Activated B cell treated with CpG ODN at 0.5 μM for 24 hours (primary cell): ENCODE results near the gene FGGY. TPM values are rescaled to one million over a fixed set of nuclear protein-coding genes. Genes with fewer than 3 reads are reported as not detected.

Experiments used
- ATAC-seq: fragments of 200-7000 bp; cut with Tn5 transposase; one replicate; pipeline ENCODE4 v1.10.0; 2021; ENCODE audit warnings: low read depth, mild to moderate bottlenecking, moderate library complexity
- CTCF ChIA-PET: fragments of 350-600 bp; sonication (Branson Sonifier 250); formaldehyde crosslinking; loops from one replicate; lab custom pipeline; 2021; ENCODE audit warnings: antibody characterized with exemption; lab: Charles Lee
- POLR2A ChIA-PET: fragments of 350-600 bp; sonication (Branson Sonifier 250); formaldehyde crosslinking; loops from one replicate; lab custom pipeline; 2021; ENCODE audit warnings: antibody characterized with exemption; lab: Charles Lee
- DNase-seq: peaks from one replicate; pipeline ENCODE4 v3.0.0; 2022
- H3K27ac Mint-ChIP-seq: one replicate; pipeline ENCODE4 v1.8.0; 2020; ENCODE audit warnings: mixed read lengths
- H3K27me3 Mint-ChIP-seq: one replicate; pipeline ENCODE4 v1.8.0; 2021; ENCODE audit warnings: mixed read lengths
- H3K36me3 Mint-ChIP-seq: one replicate; pipeline ENCODE4 v1.8.0; 2021; ENCODE audit warnings: low read depth, mixed read lengths
- H3K4me1 Mint-ChIP-seq: one replicate; pipeline ENCODE4 v1.8.0; 2021; ENCODE audit warnings: mixed read lengths
- H3K4me3 Mint-ChIP-seq: one replicate; pipeline ENCODE4 v1.8.0; 2020; ENCODE audit warnings: mild to moderate bottlenecking, mixed read lengths
- H3K9me3 Mint-ChIP-seq: one replicate; pipeline ENCODE4 v1.8.0; 2020; ENCODE audit warnings: mixed read lengths
- CTCF ChIP-seq: fragments of 200-600 bp; IDR thresholded peaks from one replicate; pipeline ENCODE4 v1.8.0; 2022; ENCODE audit warnings: antibody characterized with exemption, mild to moderate bottlenecking
- intact Hi-C: fragments of 100-400 bp; cut with micrococcal nuclease; formaldehyde crosslinking; loops from one replicate; pipeline ENCODE4 v1.15.1; 2024
- total RNA-seq: library from RNA; stranded (reverse); gene quantifications from 2 replicates; pipeline ENCODE4 v1.2.3, GENCODE V29; 2022

Gene FGGY
- total RNA-seq, 1 donor from 2014 or later: 24.0 TPM

- Mint-ChIP-seq H3K27ac (peak overlapping the region; percentile 78), H3K27me3 (no peaks in the 10 kb centered on the region)
Measured at GRCh38 chr1:59291561-59291960, 5.3 kb upstream of the FGGY start.

DNA sequence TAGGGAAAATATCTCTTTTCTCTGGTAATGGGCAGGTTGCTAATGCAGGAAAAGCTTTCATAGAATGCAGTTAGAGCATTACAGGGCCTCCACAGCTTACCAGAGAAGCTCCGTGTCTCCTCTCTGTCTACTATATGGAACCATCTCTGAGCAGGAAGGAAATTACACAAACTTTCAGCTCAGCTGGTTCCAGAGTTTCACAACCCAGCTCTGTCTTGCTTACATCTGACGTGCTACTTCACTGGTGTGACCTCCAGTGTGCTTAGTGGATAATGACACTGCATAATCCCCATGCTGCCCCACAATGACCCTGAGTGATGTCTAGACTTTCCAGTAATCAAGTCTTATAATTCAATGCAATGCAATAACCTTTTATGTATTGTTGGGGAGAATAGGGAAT, 4.3 kb upstream of the FGGY start:
- POLR2A ChIA-PET: interaction anchor here (0.6 to 1.9 kb wide), 12 partner anchors 20 to 512 kb away, joined by 3 to 22 read pairs (median 5); partner anchors contain the start of gene JUN
- DNase-seq: no peak
- CTCF ChIA-PET: interaction anchor here (0.6 to 2.2 kb wide), 13 partner anchors 15 to 551 kb away, joined by 3 to 11 read pairs (median 3); partner anchors contain the start of gene JUN
- peak; percentile 21 for ATAC-seq
- Mint-ChIP-seq H3K27me3 (no peaks in the 10 kb centered on the region), H3K4me3 (peak overlapping the region; percentile 12), H3K27ac (peak overlapping the region; percentile 78), H3K36me3 (no peaks in the 10 kb centered on the region), H3K4me1 (peaks cover 53% of the 10 kb centered on the region), H3K9me3 (no peaks in the 10 kb centered on the region)
- TF ChIP-seq CTCF: no peak
- intact Hi-C loops: loop anchor here (1.0 to 10.0 kb wide), 7 partner anchors 20 to 508 kb away; partner anchors contain the start of gene JUN

More at GRCh38 chr1:59291561-59291960, 5.3 kb upstream of the FGGY start:
- Mint-ChIP-seq H3K4me3 (no peak overlapping the region), H3K9me3 (no peaks in the 10 kb centered on the region), H3K4me1 (peaks cover 44% of the 10 kb centered on the region), H3K36me3 (no peaks in the 10 kb centered on the region)
- CTCF ChIA-PET: interaction anchor here (1.0 to 2.2 kb wide), 4 partner anchors 14 to 550 kb away, joined by 3 to 11 read pairs (median 4); no protein-coding TSS in a partner anchor
- DNase-seq (no peak), ATAC-seq (no peak)
- no peak for TF ChIP-seq CTCF
- intact Hi-C loops: loop anchor here (10.0 kb wide), 2 partner anchors 217 to 477 kb away; no protein-coding TSS in a partner anchor
- POLR2A ChIA-PET: interaction anchor here (1.0 to 1.9 kb wide), 6 partner anchors 19 to 508 kb away, joined by 3 to 22 read pairs (median 9); partner anchors contain the start of gene JUN

DNA sequence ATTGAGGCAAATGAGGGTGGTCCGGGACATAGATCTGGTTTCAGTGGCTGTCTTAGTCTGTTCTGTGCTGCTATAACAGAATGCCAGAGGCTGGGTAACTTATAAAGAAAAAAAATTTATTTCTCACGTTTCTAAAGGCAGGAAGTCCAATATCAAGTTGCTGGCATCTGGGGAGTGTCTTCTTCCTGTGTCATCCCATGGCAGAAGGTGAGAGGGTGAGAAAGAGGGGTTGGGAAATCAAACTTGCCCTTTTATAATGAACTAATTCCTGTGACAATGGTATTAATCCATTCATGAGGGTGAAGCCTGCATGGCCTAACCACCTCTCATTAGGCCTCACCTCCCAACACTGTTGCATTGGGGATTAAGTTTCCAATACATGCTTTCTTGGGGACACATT, 3.7 kb upstream of the FGGY start:
- H3K4me1 Mint-ChIP-seq: peaks cover 59% of the 10 kb centered on the region
- intact Hi-C loops: loop anchor here (2.0 to 10.0 kb wide), 3 partner anchors 66 to 478 kb away; no protein-coding TSS in a partner anchor
- POLR2A ChIA-PET: interaction anchor here (1.0 to 1.9 kb wide), 7 partner anchors 21 to 509 kb away, joined by 3 to 22 read pairs (median 10); partner anchors contain the start of gene JUN

GRCh38 chr1:59293849-59294248, 3.0 kb upstream of the FGGY start:
- Mint-ChIP-seq H3K9me3 (no peaks in the 10 kb centered on the region), H3K27me3 (no peaks in the 10 kb centered on the region), H3K27ac (no peak overlapping the region), H3K4me3 (no peak overlapping the region), H3K36me3 (no peaks in the 10 kb centered on the region), H3K4me1 (peaks cover 63% of the 10 kb centered on the region)
- DNase-seq: no peak
- intact Hi-C loops: loop anchor here (2.0 to 10.0 kb wide), 3 partner anchors 67 to 479 kb away; no protein-coding TSS in a partner anchor
- ChIA-PET CTCF (no interaction called here), POLR2A (no interaction called here)
- TF ChIP-seq CTCF: no peak
- no peak for ATAC-seq

More for the DNA sequence above, 3.7 kb upstream of the FGGY start:
- Mint-ChIP-seq H3K27me3 (no peaks in the 10 kb centered on the region), H3K4me3 (no peak overlapping the region), H3K36me3 (no peaks in the 10 kb centered on the region), H3K9me3 (no peaks in the 10 kb centered on the region), H3K27ac (peak overlapping the region; percentile 78)
- no peak for ATAC-seq
- TF ChIP-seq CTCF: no peak
- DNase-seq: no peak
- CTCF ChIA-PET: interaction anchor here (1.0 to 2.2 kb wide), 7 partner anchors 26 to 406 kb away, joined by 3 to 11 read pairs (median 3); no protein-coding TSS in a partner anchor

DNA sequence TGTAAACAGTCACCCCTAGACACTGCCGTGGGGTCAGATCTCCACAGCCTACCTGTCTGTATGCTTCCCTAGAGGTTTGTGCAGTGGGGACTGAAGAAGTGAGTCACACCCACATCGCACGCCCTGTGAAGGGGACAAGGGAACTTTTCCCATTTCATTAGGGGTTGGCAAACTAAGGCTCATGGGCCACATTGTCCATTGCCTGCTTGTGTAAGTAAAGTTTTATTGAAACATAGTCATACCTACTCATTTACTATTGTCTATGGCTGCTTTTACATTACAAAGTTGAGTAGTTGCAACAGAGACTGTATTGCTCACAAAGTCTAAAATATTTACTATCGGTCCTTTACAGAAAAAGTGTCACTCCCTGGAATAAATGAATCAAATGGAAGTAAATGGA, 2.5 kb upstream of the FGGY start:
- ChIA-PET POLR2A (no interaction called here), CTCF (no interaction called here)
- Mint-ChIP-seq H3K9me3 (no peaks in the 10 kb centered on the region), H3K4me3 (no peak overlapping the region), H3K27ac (no peak overlapping the region), H3K36me3 (no peaks in the 10 kb centered on the region), H3K27me3 (no peaks in the 10 kb centered on the region), H3K4me1 (peaks cover 63% of the 10 kb centered on the region)
- DNase-seq (no peak), ATAC-seq (no peak)
- no peak for TF ChIP-seq CTCF
- intact Hi-C loops: loop anchor here (10.0 kb wide), 2 partner anchors 220 to 480 kb away; no protein-coding TSS in a partner anchor
